B cell (primary cell): Measurements from ENCODE around the gene IL1R2.

Experiments
- CTCF ChIP-seq: fragments of 200-600 bp; IDR thresholded peaks from one replicate; pipeline ENCODE4 v1.8.0; 2022; ENCODE audit warnings: antibody characterized with exemption, mild to moderate bottlenecking
- EZH2 ChIP-seq: IDR thresholded peaks from 2 replicates; pipeline ENCODE4 v1.6.1; 2012; ENCODE audit warnings: borderline replicate concordance, low read depth, mild to moderate bottlenecking, moderate library complexity, low read length; ENCODE audit not compliant: insufficient read depth, poor library complexity, severe bottlenecking

- no peak for TF ChIP-seq CTCF
- TF ChIP-seq EZH2 = no peak
Observed at GRCh38 chr2:101951296-101951695, 40.5 kb upstream of the IL1R2 start.
